IPS-15b (cell line): Measurements from ENCODE around the gene KRTAP10-2.
"Not testable (repeated sequence)": the region's sequence is repeated elsewhere in the genome, so short reads cannot be mapped to it uniquely, and the experiment has no call there.

ENCODE experiments used
- H3K27me3 ChIP-seq: one replicate; pipeline ENCODE4 v1.6.1; 2013; ENCODE audit warnings: low read length; ENCODE audit not compliant: control insufficient read depth, insufficient read depth
- H3K36me3 ChIP-seq: one replicate; pipeline ENCODE4 v1.6.1; 2013; ENCODE audit warnings: low read length; ENCODE audit not compliant: control insufficient read depth, insufficient read depth
- H3K4me1 ChIP-seq: one replicate; pipeline ENCODE4 v1.6.1; 2013; ENCODE audit warnings: mild to moderate bottlenecking, low read length; ENCODE audit not compliant: control insufficient read depth, insufficient read depth
- H3K4me3 ChIP-seq: one replicate; pipeline ENCODE4 v1.5.1; 2013; ENCODE audit warnings: low read depth, low read length
- H3K9ac ChIP-seq: one replicate; pipeline ENCODE4 v1.6.1; 2013; ENCODE audit warnings: low read depth, mild to moderate bottlenecking, low read length
- H3K9me3 ChIP-seq: one replicate; pipeline ENCODE4 v1.6.1; 2013; ENCODE audit warnings: mild to moderate bottlenecking, low read length; ENCODE audit not compliant: control insufficient read depth, insufficient read depth

Gene KRTAP10-2

GRCh38 chr21:44569861-44570517 is 18.7 kb upstream of the KRTAP10-2 start:
- Histone ChIP-seq H3K27me3 (no peaks in the 10 kb centered on the region), H3K9me3 (no peaks in the 10 kb centered on the region), H3K36me3 (no peaks in the 10 kb centered on the region)

GRCh38 chr21:44568667-44569556 is 17.6 kb upstream of the KRTAP10-2 start:
- no peaks in the 10 kb centered on the region for H3K27me3 ChIP-seq

More at GRCh38 chr21:44569861-44570517, 18.7 kb upstream of the KRTAP10-2 start:
- Histone ChIP-seq H3K4me1 (no peaks in the 10 kb centered on the region), H3K9ac (no peak overlapping the region), H3K4me3 (no peak overlapping the region)

GRCh38 chr21:44568261-44568660 is 17.0 kb upstream of the KRTAP10-2 start:
- Histone ChIP-seq H3K36me3 (no peaks in the 10 kb centered on the region), H3K9me3 (no peaks in the 10 kb centered on the region), H3K4me3 (no peak overlapping the region), H3K9ac (no peak overlapping the region), H3K4me1 (no peaks in the 10 kb centered on the region), H3K27me3 (no peaks in the 10 kb centered on the region)

More at GRCh38 chr21:44568667-44569556, 17.6 kb upstream of the KRTAP10-2 start:
- Histone ChIP-seq H3K36me3 (no peaks in the 10 kb centered on the region), H3K9ac (no peak overlapping the region), H3K4me1 (no peaks in the 10 kb centered on the region), H3K9me3 (no peaks in the 10 kb centered on the region), H3K4me3 (no peak overlapping the region)

- H3K4me1 ChIP-seq, result no peaks in the 10 kb centered on the region
- no peaks in the 10 kb centered on the region for H3K27me3 ChIP-seq
- H3K36me3 ChIP-seq, result no peaks in the 10 kb centered on the region
- no peaks in the 10 kb centered on the region for H3K9me3 ChIP-seq
- H3K9ac ChIP-seq, result no peak overlapping the region
- H3K4me3 ChIP-seq, result no peak overlapping the region
Measured at GRCh38 chr21:44567481-44568171, 16.3 kb upstream of the KRTAP10-2 start.

GRCh38 chr21:44566403-44566802 is 15.1 kb upstream of the KRTAP10-2 start:
- Histone ChIP-seq H3K36me3 (no peaks in the 10 kb centered on the region), H3K4me1 (no peaks in the 10 kb centered on the region), H3K4me3 (no peak overlapping the region), H3K9ac (no peak overlapping the region), H3K9me3 (no peaks in the 10 kb centered on the region), H3K27me3 (no peaks in the 10 kb centered on the region)

GRCh38 chr21:44564886-44565598 is 13.7 kb upstream of the KRTAP10-2 start:
- Histone ChIP-seq H3K27me3 (no peaks in the 10 kb centered on the region), H3K4me1 (no peaks in the 10 kb centered on the region)

GRCh38 chr21:44564099-44564498 is 12.8 kb upstream of the KRTAP10-2 start:
- no peak overlapping the region for H3K9ac ChIP-seq
- no peaks in the 10 kb centered on the region for H3K9me3 ChIP-seq
- no peaks in the 10 kb centered on the region for H3K27me3 ChIP-seq

More at GRCh38 chr21:44564886-44565598, 13.7 kb upstream of the KRTAP10-2 start:
- no peak overlapping the region for H3K9ac ChIP-seq
- H3K9me3 ChIP-seq, result no peaks in the 10 kb centered on the region
- H3K4me3 ChIP-seq, result no peak overlapping the region
- H3K36me3 ChIP-seq, result no peaks in the 10 kb centered on the region

GRCh38 chr21:44558695-44559094 is 7.4 kb upstream of the KRTAP10-2 start, which contains the start of gene KRTAP10-3:
Gene KRTAP10-3, minus strand, starts transcription at chr21:44558795. Its CDS starts 80 bp downstream, at chr21:44558715.
- Histone ChIP-seq H3K9me3 (no peaks in the 10 kb centered on the region), H3K4me3 (no peak within 1 kb of the TSS), H3K36me3 (no peaks in the 10 kb centered on the region), H3K9ac (no peak within 1 kb of the TSS), H3K27me3 (no peaks in the 10 kb centered on the region), H3K4me1 (no peaks in the 10 kb centered on the region)

More at GRCh38 chr21:44564099-44564498, 12.8 kb upstream of the KRTAP10-2 start:
- H3K4me3 ChIP-seq, result no peak overlapping the region
- no peaks in the 10 kb centered on the region for H3K36me3 ChIP-seq
- H3K4me1 ChIP-seq, result no peaks in the 10 kb centered on the region

- not testable (repeated sequence) for H3K27me3 ChIP-seq, H3K4me3 ChIP-seq, H3K4me1 ChIP-seq, H3K36me3 ChIP-seq, H3K9me3 ChIP-seq, H3K9ac ChIP-seq
Measured at GRCh38 chr21:44558329-44558675, 7.0 kb upstream of the KRTAP10-2 start.

- peaks cover 3% of the 10 kb centered on the region for H3K4me1 ChIP-seq
- no peak overlapping the region for H3K4me3 ChIP-seq
- no peaks in the 10 kb centered on the region for H3K9me3 ChIP-seq
- H3K36me3 ChIP-seq, result no peaks in the 10 kb centered on the region
- H3K27me3 ChIP-seq, result no peaks in the 10 kb centered on the region
- no peak overlapping the region for H3K9ac ChIP-seq
Measured at GRCh38 chr21:44557491-44558328, 6.4 kb upstream of the KRTAP10-2 start.
